ENCODE measurements around the gene ASMTL. TPM values are rescaled to one million over a fixed set of nuclear protein-coding genes. Genes with fewer than 3 reads are reported as not detected.

The ASMTL gene
- total and polyA plus RNA-seq, 2 of the 13 experiments (the other 11 are each of a cell fraction or from before 2014, with no cell fraction given): 5.6 to 16.3 TPM

DNA sequence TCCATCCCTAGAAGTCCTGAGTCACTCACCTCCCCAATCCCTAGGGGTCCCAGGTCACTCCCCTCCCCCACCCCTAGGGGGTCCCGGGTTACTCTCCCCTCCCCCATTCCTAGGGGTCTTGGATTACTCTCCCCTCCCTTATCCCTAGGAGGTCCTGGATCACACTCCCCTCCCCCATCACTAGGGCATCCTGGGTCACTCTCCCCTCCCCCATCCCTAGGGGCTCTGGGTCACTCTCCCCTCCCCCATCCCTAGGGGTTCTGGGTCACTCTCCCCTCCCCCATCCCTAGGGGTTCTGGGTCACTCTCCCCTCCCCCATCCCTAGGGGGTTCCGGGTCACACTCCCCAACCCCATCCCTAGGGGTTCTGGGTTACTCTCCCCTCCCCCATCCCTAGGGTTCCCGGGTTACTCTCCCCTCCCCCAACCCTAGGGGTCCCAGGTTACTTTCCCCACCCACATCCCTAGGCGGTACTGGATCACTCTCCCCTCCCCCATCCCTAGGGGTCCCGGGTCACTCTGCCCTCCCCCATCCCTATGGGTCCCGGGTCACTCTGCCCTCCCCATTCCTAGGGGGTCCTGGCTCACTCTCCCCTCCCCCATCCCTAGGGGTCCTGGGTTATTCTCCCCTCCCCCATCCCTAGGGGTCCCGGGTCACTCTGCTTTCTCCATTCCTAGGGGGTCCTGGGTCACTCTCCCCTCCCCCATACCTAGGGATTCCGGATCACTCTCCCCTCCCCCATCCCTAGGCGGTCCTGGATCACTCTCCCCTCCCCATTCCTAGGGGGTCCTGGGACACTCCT is 2.1 kb downstream of the ASMTL start:
- no peaks in the 10 kb centered on the region for H3K9me3 ChIP-seq (ENCODE audit: low read length)
- no TSS peak for BruUV-seq (replicated peaks)
- no peak for DNase-seq (ENCODE audit: low spot score)

More for the DNA sequence above, 2.1 kb downstream of the ASMTL start:
- Histone ChIP-seq H3K9ac (ENCODE audit: insufficient read depth, low read depth, low read length) (no peak overlapping the region), H2AFZ (ENCODE audit: low read length) (no peak overlapping the region), H3K4me2 (ENCODE audit: low read depth, low read length) (no peak overlapping the region), H3K4me1 (ENCODE audit: insufficient read depth, low read length) (peaks cover 12% of the 10 kb centered on the region), H3K79me2 (ENCODE audit: insufficient read depth, low read length) (peaks cover 14% of the 10 kb centered on the region), H3K27me3 (ENCODE audit: control insufficient read depth in 1 of 2, insufficient read depth in 2 of 2, low read length in 2 of 2) (peaks cover 0 to 5% of the 10 kb centered on the region in 2 experiments; a peak in 2 of 5 replicates), H3K4me3 (replicated peaks in 1 of 3; ENCODE audit: insufficient read depth in 1 of 3, low read depth in 2 of 3, low read length in 3 of 3) (no peak overlapping the region), H4K20me1 (ENCODE audit: insufficient read depth, low read length) (no peaks in the 10 kb centered on the region), H3K36me3 (replicated peaks in 1 of 2; ENCODE audit: control insufficient read depth in 1 of 2, insufficient read depth in 2 of 2, low read length in 2 of 2) (no peaks in the 10 kb centered on the region; a peak in 1 of 5 replicates), H3K27ac (ENCODE audit: extremely low read length, insufficient read depth, low read length) (no peak overlapping the region)
- in situ Hi-C loops (cut with HindIII; ENCODE audit: extremely low pct_ligation_motif_present, low pct_unique_long_range_greater_than_20kb) (loop anchor here (25.0 kb wide), 1 partner anchor 1162 kb away; no protein-coding TSS in a partner anchor), intact Hi-C loops (cut with micrococcal nuclease; ENCODE audit: unreplicated experiment) (loop anchor here (5.0 kb wide), 1 partner anchor 58 kb away; the partner anchor contains the start of gene SLC25A6)
- ATAC-seq: no peak
- TF ChIP-seq HCFC1 (IDR thresholded peaks at IDR 0.05; ENCODE audit: low read depth, low read length): no peak
- TF ChIP-seq ZMAT3 (CRISPR knock-in tag; conservative IDR thresholded peaks at IDR 0.05): no peak
- TF ChIP-seq, protein P1, sequence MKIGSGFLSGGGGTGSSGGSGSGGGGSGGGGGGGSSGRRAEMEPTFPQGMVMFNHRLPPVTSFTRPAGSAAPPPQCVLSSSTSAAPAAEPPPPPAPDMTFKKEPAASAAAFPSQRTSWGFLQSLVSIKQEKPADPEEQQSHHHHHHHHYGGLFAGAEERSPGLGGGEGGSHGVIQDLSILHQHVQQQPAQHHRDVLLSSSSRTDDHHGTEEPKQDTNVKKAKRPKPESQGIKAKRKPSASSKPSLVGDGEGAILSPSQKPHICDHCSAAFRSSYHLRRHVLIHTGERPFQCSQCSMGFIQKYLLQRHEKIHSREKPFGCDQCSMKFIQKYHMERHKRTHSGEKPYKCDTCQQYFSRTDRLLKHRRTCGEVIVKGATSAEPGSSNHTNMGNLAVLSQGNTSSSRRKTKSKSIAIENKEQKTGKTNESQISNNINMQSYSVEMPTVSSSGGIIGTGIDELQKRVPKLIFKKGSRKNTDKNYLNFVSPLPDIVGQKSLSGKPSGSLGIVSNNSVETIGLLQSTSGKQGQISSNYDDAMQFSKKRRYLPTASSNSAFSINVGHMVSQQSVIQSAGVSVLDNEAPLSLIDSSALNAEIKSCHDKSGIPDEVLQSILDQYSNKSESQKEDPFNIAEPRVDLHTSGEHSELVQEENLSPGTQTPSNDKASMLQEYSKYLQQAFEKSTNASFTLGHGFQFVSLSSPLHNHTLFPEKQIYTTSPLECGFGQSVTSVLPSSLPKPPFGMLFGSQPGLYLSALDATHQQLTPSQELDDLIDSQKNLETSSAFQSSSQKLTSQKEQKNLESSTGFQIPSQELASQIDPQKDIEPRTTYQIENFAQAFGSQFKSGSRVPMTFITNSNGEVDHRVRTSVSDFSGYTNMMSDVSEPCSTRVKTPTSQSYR (CRISPR knock-in tag; IDR thresholded peaks at IDR 0.05; ENCODE audit: borderline replicate concordance): peak; percentile 49
- no peak for FAIRE-seq
- 76% methylated on average over 9 of the region's 9 CpGs for WGBS (ENCODE audit: low lambda C conversion rate)
- POLR2A ChIA-PET: no interaction called here
- CTCF ChIA-PET (ENCODE audit: low intra/inter-chr PET ratio, low total read pairs): no interaction called here
